Measurements from ENCODE around the gene HIF3A. TPM values are rescaled to one million over a fixed set of nuclear protein-coding genes. Genes with fewer than 3 reads are reported as not detected.

Gene HIF3A
- polyA plus RNA-seq, 2 donors, result 12.3 to 27.3 TPM

DNA sequence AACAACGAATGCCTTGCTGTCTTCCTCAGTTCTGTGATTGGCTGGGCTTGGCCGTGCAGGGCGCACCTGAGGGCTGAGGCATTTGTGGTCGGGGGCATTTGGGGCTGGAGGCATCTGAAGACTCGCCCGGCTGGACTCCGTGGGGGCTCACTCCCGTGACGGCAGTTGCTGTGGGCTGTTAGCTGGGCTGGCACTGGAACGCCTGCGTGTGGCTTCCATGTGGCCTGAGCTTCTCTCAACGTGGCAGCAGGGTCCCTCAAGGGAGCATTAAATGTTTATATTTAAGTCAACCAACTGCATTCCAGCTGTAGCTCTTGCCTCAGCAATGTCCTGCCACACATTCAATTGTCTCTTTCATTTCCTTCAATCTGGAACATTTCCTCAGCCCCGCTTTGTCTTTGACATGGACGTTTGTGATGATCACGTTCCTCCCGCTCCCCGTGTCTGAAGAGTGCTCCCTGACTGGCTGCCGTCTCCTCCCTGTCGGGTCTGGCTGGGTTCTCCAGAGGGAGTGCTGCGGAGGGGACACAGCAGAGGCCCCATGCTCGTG, 95.5 kb downstream of the HIF3A start:
- peak overlapping the region in 1 of 2 donors; percentile 24 for H3K27ac ChIP-seq (ENCODE audit: low read depth in 2 of 2, low read length in 1 of 2)
- peaks cover 0 to 35% of the 10 kb centered on the region in 2 donors for H3K36me3 ChIP-seq (ENCODE audit: control insufficient read depth in 2 of 2, insufficient read depth in 2 of 2, low read length in 1 of 2)
- no peak overlapping the region for H3K4me3 ChIP-seq (ENCODE audit: low read depth in 1 of 2, low read length in 2 of 2)
- WGBS, 2 donors, result 53 to 58% methylated on average over 21 of the region's 21 CpGs
- H3K27me3 ChIP-seq (ENCODE audit: control insufficient read depth in 1 of 2, insufficient read depth in 2 of 2, low read length in 2 of 2), result no peaks in the 10 kb centered on the region
- no peaks in the 10 kb centered on the region for H3K9me3 ChIP-seq (ENCODE audit: control insufficient read depth in 2 of 2, insufficient read depth in 1 of 2, low read depth in 1 of 2, low read length in 1 of 2)
- H3K4me1 ChIP-seq (ENCODE audit: control insufficient read depth in 2 of 2, insufficient read depth in 2 of 2, low read length in 1 of 2), result no peaks in the 10 kb centered on the region

DNA sequence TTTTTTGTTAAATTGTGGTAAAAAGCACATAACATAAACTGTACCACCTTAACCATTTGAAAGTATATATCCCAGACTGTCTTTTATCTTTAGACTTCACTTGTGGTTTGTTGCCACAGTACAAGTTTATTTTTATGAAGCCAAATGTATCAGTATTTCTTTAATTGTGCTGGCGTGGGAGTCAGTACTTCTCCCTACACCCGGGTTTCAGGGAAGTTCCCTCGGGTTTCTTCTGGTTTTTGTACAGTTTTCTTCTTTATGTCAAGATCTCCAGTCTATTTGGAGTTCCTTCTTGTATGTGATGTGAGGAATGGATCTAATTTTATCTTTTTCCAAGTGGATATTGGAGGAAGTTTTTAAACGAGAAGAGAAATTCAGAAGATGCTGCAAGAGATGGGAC, 96.0 kb downstream of the HIF3A start:
- 42 to 45% methylated on average over 4 of the region's 4 CpGs for WGBS, 2 donors
- H3K4me1 ChIP-seq (ENCODE audit: control insufficient read depth in 2 of 2, insufficient read depth in 2 of 2, low read length in 1 of 2), result no peaks in the 10 kb centered on the region
- H3K36me3 ChIP-seq (ENCODE audit: control insufficient read depth in 2 of 2, insufficient read depth in 2 of 2, low read length in 1 of 2), result peaks cover 0 to 30% of the 10 kb centered on the region in 2 donors
- H3K27me3 ChIP-seq (ENCODE audit: control insufficient read depth in 1 of 2, insufficient read depth in 2 of 2, low read length in 2 of 2), result no peaks in the 10 kb centered on the region
- no peak overlapping the region for H3K4me3 ChIP-seq (ENCODE audit: low read depth in 1 of 2, low read length in 2 of 2)
- no peak overlapping the region for H3K27ac ChIP-seq (ENCODE audit: low read depth in 2 of 2, low read length in 1 of 2)
- no peaks in the 10 kb centered on the region for H3K9me3 ChIP-seq (ENCODE audit: control insufficient read depth in 2 of 2, insufficient read depth in 1 of 2, low read depth in 1 of 2, low read length in 1 of 2)

Other genes with a start within 250 kb of the HIF3A start
- gene IGFL3, start 172.4 kb upstream of the HIF3A start, polyA plus RNA-seq, result not detected
- 1 to 10 TPM in 1 of 2 donors, under 1 TPM in 1; 0.12 to 5.4 TPM for gene IGFL2, start 148.8 kb upstream of the HIF3A start, polyA plus RNA-seq
- 10 to 100 TPM; 58.7 to 66.5 TPM for gene IGFL1, start 67.3 kb upstream of the HIF3A start, polyA plus RNA-seq
- 10 to 100 TPM; 34.7 to 35.5 TPM for gene PPP5C, start 50.0 kb downstream of the HIF3A start, polyA plus RNA-seq
- gene CCDC8, start 116.5 kb downstream of the HIF3A start, polyA plus RNA-seq, result under 1 TPM; 0.28 to 0.31 TPM
- gene PNMA8C, start 131.9 kb downstream of the HIF3A start, polyA plus RNA-seq, result not detected
- gene PNMA8A, start 174.5 kb downstream of the HIF3A start, polyA plus RNA-seq, result under 1 TPM; 0.02 to 0.10 TPM
- gene PNMA8B, start 198.8 kb downstream of the HIF3A start, polyA plus RNA-seq, result under 1 TPM; 0.14 TPM

Data from esophagus (tissue), 2 donors.